ENCODE results near the gene MEIKIN.

Gene MEIKIN, protein sequence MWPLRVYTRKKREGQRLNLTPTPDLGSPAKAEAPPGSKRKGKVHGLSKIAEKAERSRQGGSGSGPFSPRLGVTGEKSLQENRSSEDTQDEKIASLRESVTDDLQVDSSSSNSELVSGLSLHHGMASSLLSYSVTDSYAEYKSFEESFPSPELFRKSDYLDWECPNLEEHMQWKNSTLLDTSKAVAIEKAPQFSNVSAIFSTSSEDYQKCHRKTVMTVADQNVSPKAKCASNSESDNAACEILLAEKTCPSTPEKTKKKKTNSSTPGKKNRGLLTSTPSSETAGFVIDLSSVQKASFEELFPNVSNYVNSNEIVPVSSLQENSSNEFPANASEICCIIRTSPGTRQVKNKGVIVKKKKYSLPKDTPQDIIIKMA

DNA sequence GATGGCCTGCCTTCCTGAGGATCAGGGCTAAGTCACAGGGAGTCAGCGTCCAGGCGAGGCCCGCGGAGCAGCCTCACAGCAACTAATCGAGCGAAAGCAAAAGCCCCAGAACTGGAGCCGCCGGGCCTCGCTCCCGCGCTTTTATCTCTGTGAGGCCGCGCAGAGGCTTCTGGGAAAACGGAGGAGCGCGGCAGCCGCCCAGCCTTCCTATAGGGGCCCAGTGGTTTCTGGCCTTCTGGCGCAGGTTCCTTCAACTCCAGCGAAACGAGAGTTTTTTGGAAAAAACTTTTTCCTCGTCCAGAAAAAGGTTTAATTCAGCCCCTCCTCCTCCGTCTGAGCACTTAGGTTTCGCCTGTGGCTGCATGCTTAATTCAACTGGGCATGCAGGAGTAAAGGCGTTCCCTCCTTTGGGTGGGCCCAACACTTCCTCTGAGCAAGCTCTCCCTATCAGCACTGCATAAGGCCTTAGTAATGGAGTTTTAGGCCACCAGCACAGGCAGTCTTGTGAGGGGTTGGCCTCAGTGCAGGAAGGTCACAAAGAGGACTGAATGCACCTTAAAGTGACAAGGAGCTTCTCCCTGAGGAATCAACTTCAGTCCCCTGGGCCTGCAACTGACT is at the start of gene MEIKIN:
TSS of gene MEIKIN (minus strand) at position 113 of the 618 bp plus-strand sequence. CDS start 158 bp downstream, outside the sequence.
- no peak for DNase-seq

DNA sequence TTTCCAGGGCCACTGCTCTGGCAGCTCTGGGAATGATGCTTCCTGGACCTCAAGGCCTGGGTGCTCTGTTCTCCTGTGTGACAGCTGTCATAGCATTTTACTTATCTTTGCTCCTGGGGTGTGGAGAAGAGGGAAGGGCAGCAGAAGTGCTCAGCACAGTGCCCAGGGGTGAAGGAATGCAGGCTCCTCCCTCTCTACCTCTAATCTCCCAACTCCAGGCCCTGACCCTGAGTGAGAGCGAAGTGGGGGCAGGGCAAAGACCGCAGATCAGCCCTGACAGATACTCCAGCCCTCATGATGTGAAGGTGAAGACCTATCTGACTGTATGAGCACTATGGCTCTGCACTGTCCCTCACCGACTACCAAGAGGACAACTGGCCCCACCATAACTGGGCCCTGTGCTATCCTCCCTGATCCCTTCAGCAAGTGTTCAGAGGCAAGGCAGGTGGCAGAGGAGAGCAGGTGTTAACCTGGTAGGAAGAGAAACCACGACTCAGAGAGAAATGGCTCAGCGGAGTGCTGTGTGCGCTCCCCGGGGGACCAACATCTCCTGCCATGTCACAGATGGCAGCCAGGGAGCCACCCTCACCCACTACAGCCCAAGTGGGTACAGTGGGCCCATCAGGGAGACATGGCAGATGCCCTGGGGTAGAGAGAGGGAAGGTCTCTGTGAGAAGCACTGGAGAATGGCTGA is 49.2 kb upstream of the MEIKIN start:
- DNase-seq: no peak

DNA sequence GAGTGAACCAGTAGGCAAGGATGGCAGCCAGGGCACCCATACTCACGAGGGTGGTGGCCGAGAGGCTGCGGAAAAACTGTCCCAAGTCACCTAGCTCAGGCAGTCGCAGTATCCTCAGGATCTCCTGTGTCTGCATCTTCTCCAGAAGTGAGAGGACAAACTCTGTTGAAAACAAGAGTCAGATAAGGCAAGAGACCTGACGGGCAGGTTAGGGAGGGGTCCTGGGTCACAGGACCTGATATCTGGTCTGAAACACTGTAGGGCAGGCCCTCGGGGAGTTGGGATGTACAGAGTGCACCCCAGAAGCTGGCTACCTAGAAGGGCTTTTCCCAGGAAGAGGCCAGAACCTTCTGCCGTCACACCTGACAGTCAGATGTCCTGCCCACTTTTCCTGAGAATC is 48.6 kb upstream of the MEIKIN start:
- DNase-seq: no peak

DNA sequence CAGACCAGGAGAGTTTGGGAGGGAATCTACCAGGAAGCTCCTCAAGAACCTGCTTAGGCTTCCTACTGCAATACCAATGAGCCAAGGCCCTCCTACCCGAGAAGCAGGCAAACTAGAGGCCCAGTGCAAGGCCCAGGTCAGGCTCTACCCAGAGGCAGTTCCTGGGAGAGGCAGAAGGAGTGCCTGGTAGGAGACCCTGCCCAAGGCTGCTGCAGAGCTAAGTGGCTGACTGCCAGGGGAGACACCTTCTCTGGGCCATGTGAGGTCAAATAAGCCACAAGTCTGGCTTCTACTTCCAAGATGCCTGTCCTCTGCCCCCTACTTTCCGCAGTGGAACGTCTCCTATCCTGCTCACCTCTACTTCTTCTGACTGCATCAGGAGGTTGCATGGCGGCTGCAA is 48.2 kb upstream of the MEIKIN start:
- no peak for DNase-seq

DNA sequence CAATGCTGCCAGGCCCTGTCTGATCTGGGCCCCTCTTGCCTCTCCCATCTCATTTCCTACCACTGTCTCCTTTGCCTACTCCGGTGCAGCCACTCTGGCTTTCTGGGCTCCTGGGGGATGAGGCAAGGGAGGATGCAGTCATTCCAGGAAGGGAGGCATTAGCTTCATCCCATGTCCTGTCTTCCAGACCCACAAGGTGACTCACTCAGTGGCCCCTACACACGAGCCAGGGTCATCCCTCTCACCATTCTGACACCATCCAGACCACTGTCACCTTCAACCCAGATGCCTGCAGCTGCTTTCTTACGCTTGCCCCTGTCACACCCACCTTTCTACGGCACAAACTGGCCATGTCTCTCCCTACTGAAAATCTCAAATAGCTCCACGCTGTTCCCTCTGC is 46.9 kb upstream of the MEIKIN start:
- no peak for DNase-seq

DNA sequence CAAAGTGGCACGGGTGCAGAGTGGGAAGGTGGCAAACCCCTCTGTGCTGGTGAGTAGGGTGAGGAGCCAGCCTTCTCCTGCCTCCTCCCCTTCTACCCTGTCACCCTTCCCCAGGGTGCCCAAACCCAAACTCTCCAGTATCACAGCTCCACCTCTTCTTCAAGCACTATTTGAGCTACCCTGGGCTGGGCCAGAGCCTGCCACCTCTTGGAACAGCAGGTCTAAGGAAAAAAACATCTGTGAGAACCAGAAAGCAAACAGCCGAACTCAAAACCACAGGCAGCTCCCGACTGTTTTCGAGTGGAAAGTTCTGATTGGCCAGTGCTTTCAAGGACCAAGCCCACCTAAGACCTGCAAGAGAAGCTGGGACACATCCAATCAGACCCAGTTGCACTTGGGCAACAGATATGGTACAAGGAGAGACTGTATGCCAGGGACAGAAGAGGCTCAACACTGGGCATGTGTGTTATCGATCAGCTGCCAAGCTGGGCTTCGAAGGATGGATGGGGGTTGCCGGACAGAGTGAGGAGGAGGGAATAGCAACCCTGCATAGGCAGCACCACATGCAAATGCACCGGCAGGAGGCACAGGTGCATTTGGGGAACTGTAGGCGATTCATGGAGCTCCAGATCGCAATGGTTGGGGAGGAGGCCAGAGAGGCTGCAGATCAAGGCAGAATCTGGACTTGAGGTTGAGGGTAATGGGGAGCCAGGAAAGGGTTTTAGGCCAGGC is 46.3 kb upstream of the MEIKIN start:
- DNase-seq: no peak

DNA sequence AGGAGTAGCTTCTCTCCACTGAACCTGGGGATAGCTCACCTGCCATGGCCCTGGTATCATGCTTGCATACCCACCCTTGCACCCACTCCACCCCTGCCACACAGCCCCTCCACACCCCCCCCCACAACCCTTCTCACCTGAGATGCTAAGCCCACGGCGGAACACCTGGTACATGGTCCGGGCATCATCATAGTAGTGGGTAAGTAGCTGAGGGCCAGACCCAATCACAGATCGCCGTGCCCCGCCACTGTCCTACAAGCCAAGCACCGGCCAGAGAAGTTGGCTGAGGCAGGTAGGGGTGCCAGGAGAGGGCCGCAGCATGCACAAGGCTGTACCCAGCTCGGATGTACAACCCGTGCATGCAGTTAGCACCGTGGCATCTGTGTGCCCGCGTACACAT is 45.3 kb upstream of the MEIKIN start:
- DNase-seq: no peak

DNA sequence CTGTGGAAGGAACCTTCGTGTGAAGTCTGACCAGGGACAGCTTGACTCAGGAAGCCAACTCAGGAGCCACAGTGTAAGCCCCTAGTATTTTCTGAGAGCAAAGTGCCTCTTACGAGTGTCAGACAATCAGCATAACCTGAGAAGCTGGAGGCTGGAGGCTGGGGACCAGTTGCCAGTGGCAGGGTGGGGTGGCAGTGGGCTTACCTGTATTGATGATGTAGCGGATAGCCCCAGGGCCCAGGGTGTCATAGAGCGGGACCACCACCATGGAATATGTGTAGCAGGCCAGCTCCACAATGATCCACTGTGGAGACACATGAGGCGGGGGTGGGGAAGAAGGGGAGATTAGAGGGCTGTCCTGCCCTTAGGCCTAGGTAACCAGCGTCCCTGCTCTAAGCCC is 43.1 kb upstream of the MEIKIN start:
- no peak for DNase-seq

DNA sequence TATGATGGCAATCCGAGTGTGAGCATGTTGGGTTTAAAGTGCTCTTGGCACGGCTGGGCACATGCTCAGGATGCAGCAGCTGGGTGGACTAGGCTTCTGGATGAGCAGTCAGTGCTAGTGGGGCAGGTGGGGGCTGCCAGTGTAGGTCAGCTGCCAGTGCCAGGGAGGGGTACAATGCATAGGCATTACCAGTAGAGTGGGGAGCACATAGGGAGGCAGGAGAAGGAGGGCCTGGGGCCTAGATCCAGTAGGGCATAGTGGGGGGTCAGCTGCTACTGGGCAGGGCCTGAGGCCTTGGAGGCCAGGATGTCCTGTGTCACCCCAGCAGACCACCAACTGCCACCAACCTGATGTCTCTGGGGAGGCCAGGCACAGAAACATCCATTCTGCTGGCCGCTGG is 41.8 kb upstream of the MEIKIN start:
- no peak for DNase-seq

DNA sequence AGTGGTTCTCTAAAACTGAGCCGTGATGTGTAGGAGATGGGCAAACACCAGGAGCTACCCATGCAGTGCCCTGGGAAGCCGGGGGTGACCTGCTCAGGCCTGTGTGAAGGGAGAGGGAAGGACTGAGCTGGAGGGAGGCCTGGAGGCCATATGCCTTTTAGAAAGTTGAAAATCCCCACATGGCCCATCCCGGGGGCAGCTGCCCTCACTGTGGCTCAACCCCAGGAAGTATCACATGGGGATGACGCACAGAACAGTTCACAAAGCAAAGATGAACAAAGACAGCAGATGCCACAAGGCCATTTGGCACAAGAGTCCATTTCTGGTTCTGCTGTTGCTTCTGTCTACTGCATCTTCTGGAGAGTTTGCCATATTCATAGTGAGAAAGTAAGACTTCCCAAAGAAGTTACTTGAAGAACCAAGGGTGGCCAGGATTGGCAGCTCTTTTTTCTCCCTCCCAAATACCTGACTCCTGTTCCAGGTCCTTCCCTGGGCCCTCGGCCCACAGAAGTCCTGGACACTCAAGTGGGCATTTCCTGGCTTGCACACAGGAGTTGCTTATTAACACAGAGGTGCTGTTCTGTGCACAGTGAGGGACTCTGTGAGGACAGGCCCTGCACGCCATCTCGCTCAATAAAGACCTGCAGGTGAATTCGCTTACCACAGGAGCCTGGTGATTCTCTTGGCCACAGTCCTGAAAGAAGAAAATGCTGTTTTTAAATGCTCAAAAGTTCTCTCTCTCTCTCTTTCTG is 40.9 kb upstream of the MEIKIN start:
- DNase-seq: no peak

DNA sequence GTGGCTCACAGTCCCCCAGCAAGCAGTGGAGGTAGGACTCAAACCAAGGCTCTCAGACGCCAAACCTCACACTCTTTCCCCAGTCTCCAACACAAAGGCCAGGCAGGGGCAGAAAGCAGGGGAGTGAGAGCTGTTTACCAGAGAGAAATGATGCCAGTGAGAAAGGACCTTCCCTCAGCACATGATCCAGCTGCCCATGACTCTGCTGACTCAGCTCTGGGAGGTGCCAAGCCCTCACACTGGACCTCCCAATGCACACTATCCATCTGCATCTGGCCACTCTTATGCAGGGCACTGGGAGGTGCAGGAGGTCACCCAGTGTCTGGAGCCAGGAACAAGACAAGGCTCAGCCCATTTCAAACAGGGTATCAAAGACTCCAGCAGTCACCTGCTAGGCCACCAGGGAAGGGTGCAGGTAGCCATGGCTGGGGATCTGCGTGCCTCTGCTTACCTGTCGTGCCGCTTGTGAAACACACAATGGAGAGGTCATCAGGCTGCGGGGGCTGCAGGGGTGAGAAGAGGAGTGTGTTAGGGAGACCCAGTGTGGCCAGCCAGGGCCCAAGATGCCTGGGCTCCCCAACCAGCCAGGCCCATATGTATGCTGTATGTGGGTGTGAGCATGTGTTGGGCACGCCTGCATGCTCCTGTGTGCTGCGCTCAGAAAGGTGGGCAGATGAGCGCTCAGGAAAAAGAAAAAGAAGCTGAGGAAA is 39.6 kb upstream of the MEIKIN start:
- DNase-seq: no peak

DNA sequence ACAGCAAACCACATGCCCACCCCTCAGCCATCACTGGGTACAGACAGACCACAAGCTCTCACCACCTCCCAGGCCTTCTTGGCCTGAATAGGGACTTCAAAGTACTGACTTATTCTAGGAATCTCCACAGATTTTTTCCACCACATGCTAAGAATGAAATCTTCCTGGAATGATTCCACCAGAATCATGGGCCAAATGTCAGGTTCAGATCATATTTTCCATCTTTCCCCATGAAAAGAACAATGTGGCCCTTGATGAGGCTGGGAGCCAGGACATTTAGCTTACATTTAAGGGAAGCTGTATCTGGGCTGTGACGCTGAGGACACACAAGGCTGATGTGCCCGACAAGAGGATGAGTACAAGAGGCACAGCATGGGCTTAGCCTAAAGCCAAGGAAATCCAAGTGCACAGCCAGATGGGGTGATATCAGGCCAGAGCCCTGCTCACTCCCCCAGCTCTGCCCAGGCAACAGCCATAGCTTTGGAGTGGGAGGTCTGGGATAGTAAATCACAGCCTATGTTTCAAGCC is 37.8 kb upstream of the MEIKIN start:
- no peak for DNase-seq

DNA sequence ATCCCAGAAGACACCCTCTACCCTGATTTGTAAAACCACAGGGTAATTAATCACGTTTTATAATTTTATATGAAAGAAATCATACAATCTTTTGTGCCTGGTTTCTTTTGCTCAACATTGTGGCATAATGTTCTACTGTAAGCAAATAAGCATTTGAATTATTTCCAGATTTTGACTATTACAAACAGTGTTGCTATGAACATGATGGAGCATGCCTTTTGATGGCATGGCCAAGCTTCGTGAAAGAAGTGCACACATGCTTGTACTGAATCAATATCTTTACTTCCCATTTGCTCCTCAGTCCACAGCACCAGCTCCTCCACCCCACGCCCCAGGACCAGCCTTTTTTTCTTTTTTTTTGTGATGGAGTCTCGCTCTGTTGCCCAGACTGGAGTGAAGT is 36.1 kb upstream of the MEIKIN start:
- no peak for DNase-seq

DNA sequence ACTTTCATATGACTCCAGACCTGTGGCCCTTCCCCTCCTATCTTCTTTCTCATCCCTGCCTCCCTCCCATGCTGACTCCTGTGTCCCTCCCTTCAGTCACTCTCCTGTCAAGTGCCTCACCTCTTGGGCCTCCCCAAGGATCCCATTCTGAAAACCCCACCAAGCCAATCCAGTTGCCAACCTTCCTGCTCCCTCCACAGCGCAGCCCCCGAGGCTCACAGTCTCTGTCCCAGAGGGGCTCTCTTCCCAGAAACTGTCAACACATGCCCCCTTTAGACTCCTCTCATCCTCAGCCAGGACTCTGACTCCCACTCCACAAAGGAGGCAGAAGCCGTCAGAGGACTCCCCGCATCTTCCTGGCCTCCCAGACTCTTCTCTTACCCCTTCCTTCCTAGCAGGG is 35.2 kb upstream of the MEIKIN start:
- DNase-seq: no peak

DNA sequence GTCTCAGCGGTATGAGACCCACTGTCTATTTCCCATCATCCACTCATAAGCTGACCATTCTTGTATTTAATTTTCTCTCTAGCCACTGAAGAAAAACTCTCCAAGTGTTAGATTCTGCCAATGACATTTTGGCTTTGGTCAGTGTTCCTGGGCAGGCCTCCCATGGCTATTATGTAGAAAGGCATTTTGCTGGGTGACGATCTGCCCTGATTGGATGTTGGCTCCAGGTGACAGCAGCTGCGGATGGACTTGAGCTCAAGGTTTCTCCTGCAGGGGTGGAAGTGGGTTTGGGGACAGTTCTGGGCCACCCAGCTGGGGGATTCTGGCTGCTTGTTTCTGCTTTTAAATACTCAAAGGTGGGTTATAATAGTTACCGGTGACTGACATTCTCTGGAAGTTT is 34.4 kb upstream of the MEIKIN start:
- DNase-seq: no peak

DNA sequence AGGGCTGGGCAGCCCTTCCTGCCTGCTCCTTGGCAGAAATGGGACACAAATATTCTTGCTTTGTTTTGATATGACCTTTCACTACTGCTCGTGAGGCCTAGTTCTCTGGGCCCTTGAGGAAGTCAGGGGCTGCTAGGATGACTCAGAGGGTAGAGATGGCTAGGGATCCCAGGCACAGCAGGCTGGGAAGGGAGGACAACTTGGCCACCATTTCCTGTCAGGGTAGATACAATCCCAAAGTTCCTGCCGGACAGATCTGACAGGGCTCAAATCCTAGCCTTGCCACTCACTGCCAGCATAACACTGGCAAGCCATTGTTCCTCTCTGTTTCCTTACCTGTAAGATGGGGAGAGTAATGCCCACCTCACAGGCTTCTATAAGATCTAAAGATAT is 31.7 kb upstream of the MEIKIN start:
- DNase-seq: no peak

DNA sequence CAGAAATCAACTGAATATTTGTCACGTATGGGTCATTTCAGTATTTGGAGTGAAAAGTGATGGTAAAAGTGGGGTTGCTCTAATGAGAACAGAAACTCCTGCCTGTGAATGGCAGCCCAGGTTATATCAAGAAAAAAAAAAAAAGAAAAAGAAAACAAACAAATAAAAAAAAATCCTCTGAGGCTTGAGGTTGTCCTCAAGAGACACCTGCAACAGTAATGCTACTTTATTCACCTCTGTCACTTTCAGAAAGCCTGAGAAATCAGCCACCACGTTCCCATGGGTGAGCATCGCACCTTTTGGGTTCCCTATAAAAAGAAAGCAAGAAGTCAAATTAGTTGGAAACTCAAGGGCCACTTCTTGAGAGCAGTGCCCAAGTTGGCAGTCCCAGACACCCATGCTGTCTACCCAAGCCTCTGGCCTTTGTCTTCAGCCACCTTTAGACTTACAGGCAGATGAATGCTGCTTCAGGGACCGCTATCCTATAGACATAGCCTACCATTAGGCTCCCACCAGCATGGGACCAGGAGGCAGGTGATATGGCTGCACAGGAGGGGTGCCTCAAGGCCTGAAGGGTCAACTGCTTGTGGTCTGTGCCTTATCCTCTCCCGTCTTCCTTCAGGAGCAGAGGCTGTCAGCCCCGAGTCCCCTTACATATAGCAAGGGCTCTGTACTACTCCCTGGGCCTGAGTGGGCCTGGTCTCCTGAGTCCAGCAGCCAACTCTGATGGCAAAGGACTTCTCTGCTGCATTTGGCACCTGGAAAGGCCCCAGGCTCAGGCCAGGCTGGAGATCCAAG is 31.1 kb upstream of the MEIKIN start:
- DNase-seq: no peak

DNA sequence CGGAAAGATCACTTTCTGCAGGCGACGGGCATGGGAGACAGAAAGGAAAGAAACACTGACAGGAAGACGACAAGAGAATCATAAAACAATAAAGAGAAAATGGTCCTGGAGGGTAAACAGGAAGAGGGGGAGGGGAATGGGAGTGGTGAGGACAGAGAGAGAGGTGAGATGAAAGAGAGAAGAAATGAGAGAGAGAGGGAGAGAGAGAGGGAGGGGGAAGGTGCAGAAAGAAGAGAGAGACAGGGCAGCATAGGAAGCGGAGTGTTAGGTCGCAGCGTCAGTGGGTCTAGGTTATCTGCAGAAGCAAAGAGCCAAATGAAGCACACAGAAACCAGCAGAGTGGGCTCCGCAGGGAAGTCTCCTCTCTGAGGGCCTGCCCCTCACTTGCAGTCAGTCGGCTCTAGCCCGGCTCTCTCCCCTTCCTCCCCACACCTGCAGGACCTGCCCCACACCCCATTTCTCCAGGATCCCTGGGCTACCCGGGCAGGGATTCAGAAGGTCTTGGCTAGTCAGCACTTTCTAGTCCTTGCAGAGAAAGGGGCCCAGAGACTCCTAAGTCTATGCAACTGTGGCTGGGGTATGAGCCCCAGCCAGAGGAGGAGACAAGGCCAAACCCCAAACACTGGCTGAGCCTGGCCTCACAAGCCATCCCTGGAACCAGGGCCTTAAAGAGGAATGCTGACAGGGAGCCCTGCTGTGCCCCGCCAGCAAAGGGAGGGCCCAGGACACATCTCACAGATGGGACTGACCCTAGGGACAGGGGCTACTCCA is 29.7 kb upstream of the MEIKIN start:
- DNase-seq: peak; percentile 44

DNA sequence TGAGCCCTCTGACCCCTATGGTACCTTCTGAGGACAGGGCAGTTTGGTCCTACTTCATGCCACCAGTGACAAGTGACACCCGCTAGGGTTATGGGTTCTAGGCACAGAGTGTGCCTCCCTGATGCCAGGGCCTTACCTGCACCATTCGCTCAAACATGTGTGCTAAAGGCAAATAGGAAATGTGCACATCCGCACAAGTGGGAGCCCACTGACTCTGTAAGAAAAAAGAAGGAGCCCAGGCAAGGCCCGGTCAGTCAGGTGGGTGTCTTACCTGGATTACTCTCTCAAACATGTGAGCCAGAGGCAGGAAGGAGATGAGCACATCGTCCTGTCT is 29.1 kb upstream of the MEIKIN start:
- no peak for DNase-seq

DNA sequence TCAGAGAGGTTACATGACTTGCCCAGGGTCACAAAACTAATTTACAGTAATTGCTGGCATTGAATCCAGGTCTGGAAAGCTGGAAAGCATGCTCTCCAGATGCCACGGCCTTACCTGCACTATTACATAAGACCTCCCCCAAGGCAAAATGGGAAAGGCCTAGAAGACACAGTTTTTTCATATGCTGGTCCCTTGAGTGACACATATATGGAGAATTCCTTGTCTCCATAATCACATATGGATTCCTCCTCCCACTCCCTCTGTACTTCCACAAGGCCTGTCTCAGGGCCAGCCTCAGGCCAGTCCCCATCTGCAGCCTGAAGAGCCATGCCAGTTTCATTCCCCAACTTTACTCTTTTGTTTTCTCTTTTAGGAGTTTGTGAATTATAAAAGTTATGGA is 28.6 kb upstream of the MEIKIN start:
- DNase-seq: no peak

All from NCI-H510A treated with DMSO at 0.1 percent for 48 hours (cell line).